Endothelial cell of umbilical vein (primary cell): ENCODE data around the gene TANGO6. TPM values are rescaled to one million over a fixed set of nuclear protein-coding genes. Genes with fewer than 3 reads are reported as not detected.

Experiments
- BruUV-seq: library from RNA; stranded (reverse); fragments of 400-500 nt; replicated peaks from 2 replicates; lab custom pipeline; 2021; lab: Mats Ljungman, UMichigan
- CTCF ChIA-PET: fragments of 300-600, 350-600 bp; sonication (Branson Sonifier 250); formaldehyde crosslinking; loops from one replicate; lab custom pipeline; 2021; ENCODE audit warnings: antibody characterized with exemption, inconsistent platforms; lab: Charles Lee
- POLR2A ChIA-PET: fragments of 300-600, 350-600 bp; sonication (Branson Sonifier 250); formaldehyde crosslinking; loops from one replicate; lab custom pipeline; 2021; ENCODE audit warnings: antibody characterized with exemption, inconsistent platforms; lab: Charles Lee
- DNase-seq: peaks from one replicate; pipeline ENCODE4 v3.0.0-alpha.2; 2011; ENCODE audit warnings: low read depth, low spot score
- FAIRE-seq: peaks from 2 replicates; lab custom pipeline; 2011; peaks lifted over from hg19 to GRCh38; lab: Jason Lieb, UNC
- H2AFZ ChIP-seq: 2 replicates; pipeline ENCODE4 v1.6.0; 2012; ENCODE audit warnings: low read depth, low read length, control low read depth, inconsistent platforms
- H3K27ac ChIP-seq: 2 replicates; pipeline ENCODE4 v1.5.1; 2011; ENCODE audit warnings: low read depth, mild to moderate bottlenecking, control low read depth, low read length, moderate library complexity; ENCODE audit not compliant: insufficient read depth
- H3K27me3 ChIP-seq, 2 experiments: 2 replicates each; pipeline versions ENCODE4 v1.6.0 to v1.6.1; 2011; ENCODE audit warnings: low read length in 2 of 2, mixed read lengths in 1 of 2; ENCODE audit not compliant: control insufficient read depth in 2 of 2, insufficient read depth in 2 of 2
- H3K36me3 ChIP-seq, 2 experiments: 2 replicates in 1 of 2; 3 replicates in 1 of 2; pipeline ENCODE4 v1.5.1; 2011; ENCODE audit warnings: low read length in 2 of 2, mild to moderate bottlenecking in 1 of 2, moderate library complexity in 1 of 2; ENCODE audit not compliant: control insufficient read depth in 2 of 2, insufficient read depth in 2 of 2; ENCODE audit errors: extremely low read depth in 1 of 2
- H3K4me1 ChIP-seq: 3 replicates; pipeline ENCODE4 v1.5.1; 2011; ENCODE audit warnings: mild to moderate bottlenecking, low read length; ENCODE audit not compliant: control insufficient read depth, insufficient read depth; ENCODE audit errors: extremely low read depth
- H3K4me2 ChIP-seq: 2 replicates; pipeline ENCODE4 v1.6.1; 2011; ENCODE audit warnings: low read length, control low read depth, mixed read lengths; ENCODE audit not compliant: insufficient read depth
- H3K4me3 ChIP-seq, 3 experiments: fragments of 200-600 bp in 1 of 3; sonication (generic), shearing (Covaris generic) in 1 of 3; replicated peaks in 1 of 3; 2 replicates each; pipeline ENCODE4 v1.5.1; 2011 to 2016; ENCODE audit warnings: control low read depth in 3 of 3, low read length in 3 of 3, mild to moderate bottlenecking in 2 of 3, inconsistent platforms in 1 of 3, low read depth in 1 of 3, moderate library complexity in 1 of 3; ENCODE audit not compliant: insufficient read depth in 1 of 3
- H3K79me2 ChIP-seq: 2 replicates; pipeline ENCODE4 v1.6.0; 2012; ENCODE audit warnings: low read length, inconsistent platforms; ENCODE audit not compliant: control insufficient read depth, insufficient read depth
- H3K9ac ChIP-seq: replicated peaks from 2 replicates; pipeline ENCODE3; 2011; ENCODE audit warnings: low read length, control low read depth; ENCODE audit not compliant: insufficient read depth; ENCODE audit errors: extremely low read depth
- H3K9me1 ChIP-seq: replicated peaks from 3 replicates; pipeline ENCODE4 v1.6.0; 2011; ENCODE audit warnings: mild to moderate bottlenecking, low read length; ENCODE audit not compliant: control insufficient read depth, insufficient read depth; ENCODE audit errors: extremely low read depth
- H3K9me3 ChIP-seq: replicated peaks from 2 replicates; pipeline ENCODE4 v1.5.1; 2012; ENCODE audit warnings: low read length, inconsistent platforms; ENCODE audit not compliant: control insufficient read depth, insufficient read depth
- H4K20me1 ChIP-seq: replicated peaks from 2 replicates; pipeline ENCODE3; 2011; ENCODE audit warnings: mild to moderate bottlenecking, low read length; ENCODE audit not compliant: control insufficient read depth, insufficient read depth; ENCODE audit errors: extremely low read depth
- EZH2 ChIP-seq: IDR thresholded peaks from 2 replicates; pipeline ENCODE4 v1.6.1; 2012; ENCODE audit warnings: borderline replicate concordance, low read depth, mild to moderate bottlenecking, moderate library complexity, low read length, inconsistent platforms; ENCODE audit not compliant: severe bottlenecking
- FOS ChIP-seq: IDR thresholded peaks from 2 replicates; pipeline ENCODE4 v1.6.1; 2011; ENCODE audit warnings: mild to moderate bottlenecking, low read length, moderate library complexity, borderline replicate concordance; ENCODE audit not compliant: insufficient read depth
- GATA2 ChIP-seq: IDR thresholded peaks from 2 replicates; pipeline ENCODE4 v1.7.0; 2011; ENCODE audit warnings: low read depth, mild to moderate bottlenecking, moderate library complexity, mixed read lengths, low read length; ENCODE audit not compliant: insufficient read length, insufficient read depth
- JUN ChIP-seq: IDR thresholded peaks from 2 replicates; pipeline ENCODE4 v1.6.1; 2011; ENCODE audit warnings: borderline replicate concordance, low read depth; ENCODE audit not compliant: insufficient read length, insufficient read depth
- MYC ChIP-seq: IDR thresholded peaks from one replicate; pipeline ENCODE4 v1.6.1; 2011; ENCODE audit warnings: mild to moderate bottlenecking, low read depth, low read length
- POLR2A ChIP-seq: IDR thresholded peaks from 2 replicates; pipeline ENCODE4 v1.6.1; 2012; ENCODE audit warnings: low read depth, mild to moderate bottlenecking, control low read depth, low read length
- POLR2AphosphoS5 ChIP-seq: IDR thresholded peaks from 2 replicates; pipeline ENCODE4 v1.6.1; 2012; ENCODE audit warnings: low read depth, mild to moderate bottlenecking, control low read depth, low read length, moderate library complexity; ENCODE audit not compliant: insufficient read depth
- dilution Hi-C: fragments of 300-500 bp; cut with MboI; formaldehyde crosslinking; loops from one replicate; pipeline ENCODE4 v1.15.0; 2019; ENCODE audit warnings: low sequenced_read_pairs; ENCODE audit not compliant: extremely low pct_ligation_motif_present
- intact Hi-C: fragments of 100-400 bp; cut with micrococcal nuclease; formaldehyde crosslinking; loops from one replicate; pipeline ENCODE4 v1.10.0; 2022
- polyA plus RNA-seq, 4 experiments: library from polyadenylated mRNA; depleted of rRNA in 3 of 4; stranded (reverse) in 3 of 4; unstranded in 1 of 4; fragments of >200 nt; gene quantifications; 2 replicates each; pipeline versions ENCODE4 v1.2.1 to v1.2.3, GENCODE V29; 2011 to 2012; ENCODE audit warnings: missing spikeins in 1 of 4
- total RNA-seq: library from RNA; stranded (reverse); gene quantifications from 2 replicates; pipeline ENCODE4 v1.2.3, GENCODE V29; 2021
- TF ChIP-seq, protein P1 (sequence below), 2 donors: IDR thresholded peaks; 1 replicate in 1 of 2; 2 replicates in 1 of 2; pipeline ENCODE4 v1.5.1; 2011; ENCODE audit warnings: low read length in 2 of 2, mild to moderate bottlenecking in 2 of 2, moderate library complexity in 2 of 2, control low read depth in 1 of 2, inconsistent platforms in 1 of 2, low read depth in 1 of 2; ENCODE audit not compliant: insufficient read depth in 1 of 2; ENCODE audit errors: extremely low read depth in 1 of 2
- TF ChIP-seq, protein P2 (sequence below): IDR thresholded peaks from 2 replicates; pipeline ENCODE4 v1.6.1; 2011; ENCODE audit not compliant: insufficient read depth, insufficient read length

The TANGO6 gene
- total and polyA plus RNA-seq, 2 donors (not counting 3 experiments of a cell fraction or from before 2014, with no cell fraction given), result 6.7 to 21.2 TPM

DNA sequence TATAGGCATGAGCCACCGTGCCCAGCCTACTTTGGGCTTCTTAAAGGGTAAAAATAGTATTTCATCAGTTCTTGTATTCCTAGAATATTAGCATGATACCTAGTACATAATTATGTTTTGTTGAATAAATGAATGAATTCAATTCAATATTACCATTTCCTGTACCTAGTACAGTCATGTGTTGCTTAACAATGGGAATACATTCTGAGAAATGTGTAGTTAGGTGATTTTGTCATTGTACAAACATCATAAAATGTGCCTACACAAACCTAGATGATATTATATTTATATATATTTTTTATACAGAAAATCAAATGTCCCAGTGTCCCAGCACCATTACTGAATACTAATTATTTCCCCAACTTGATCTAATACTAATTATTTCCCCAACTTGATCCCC lies 176.5 kb downstream of the TANGO6 start:
- CTCF ChIA-PET, result no interaction called here
- TF ChIP-seq JUN, result peak; percentile 19
- TF ChIP-seq POLR2AphosphoS5, result no peak
- TF ChIP-seq FOS, result peak; percentile 8
- POLR2A ChIA-PET, result interaction anchor here (0.6 kb wide), 1 partner anchor 20 kb away, joined by 4 read pairs; no protein-coding TSS in a partner anchor
- intact Hi-C loops (no loop called here), dilution Hi-C loops (no loop called here)
- H3K4me2 ChIP-seq, result peak overlapping the region; percentile 31
- no peaks in the 10 kb centered on the region for H3K36me3 ChIP-seq
- no peaks in the 10 kb centered on the region for H3K9me3 ChIP-seq
- BruUV-seq, result no TSS peak
- H3K9me1 ChIP-seq, result no peaks in the 10 kb centered on the region
- DNase-seq, result peak; percentile 17
- H3K9ac ChIP-seq, result no peak overlapping the region
- H3K79me2 ChIP-seq, result no peaks in the 10 kb centered on the region
- H4K20me1 ChIP-seq, result no peaks in the 10 kb centered on the region
- H3K27ac ChIP-seq, result peak overlapping the region; percentile 41
- FAIRE-seq, result no peak
- no peaks in the 10 kb centered on the region for H3K27me3 ChIP-seq
- H3K4me1 ChIP-seq, result peaks cover 26% of the 10 kb centered on the region
- H3K4me3 ChIP-seq, result no peak overlapping the region
- no peak overlapping the region for H2AFZ ChIP-seq

DNA sequence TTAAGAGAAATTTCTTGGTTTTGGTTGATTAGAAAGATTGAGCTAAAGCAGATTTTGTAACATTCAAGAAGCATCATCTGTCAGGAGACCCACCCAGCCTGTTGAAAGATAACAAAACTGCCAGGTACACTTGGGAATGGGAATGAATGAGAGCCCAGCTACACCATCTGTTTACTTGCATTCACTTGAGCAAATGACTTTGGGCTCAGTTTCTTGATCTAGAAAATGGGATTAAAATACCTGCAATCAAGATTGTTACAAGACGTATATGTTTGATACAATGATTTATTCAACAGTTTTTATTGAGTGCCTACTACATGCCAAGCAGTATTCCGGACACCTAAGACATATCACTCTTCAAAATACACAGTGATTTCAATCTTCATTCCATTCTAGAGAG lies 185.8 kb downstream of the TANGO6 start:
- ChIA-PET POLR2A (no interaction called here), CTCF (interaction anchor here (1.4 kb wide), 1 partner anchor 17 kb away, joined by 3 read pairs; no protein-coding TSS in a partner anchor)
- Histone ChIP-seq H4K20me1 (no peaks in the 10 kb centered on the region), H3K9me1 (no peaks in the 10 kb centered on the region), H3K36me3 (no peaks in the 10 kb centered on the region), H3K4me1 (peaks cover 5% of the 10 kb centered on the region), H3K9ac (no peak overlapping the region), H3K4me2 (no peak overlapping the region), H3K27me3 (no peaks in the 10 kb centered on the region), H3K9me3 (no peaks in the 10 kb centered on the region), H2AFZ (no peak overlapping the region), H3K79me2 (no peaks in the 10 kb centered on the region), H3K4me3 (no peak overlapping the region), H3K27ac (no peak overlapping the region)
- no TSS peak for BruUV-seq
- FAIRE-seq, result no peak
- intact Hi-C loops, result no loop called here
- DNase-seq, result no peak
- TF ChIP-seq, protein P1, sequence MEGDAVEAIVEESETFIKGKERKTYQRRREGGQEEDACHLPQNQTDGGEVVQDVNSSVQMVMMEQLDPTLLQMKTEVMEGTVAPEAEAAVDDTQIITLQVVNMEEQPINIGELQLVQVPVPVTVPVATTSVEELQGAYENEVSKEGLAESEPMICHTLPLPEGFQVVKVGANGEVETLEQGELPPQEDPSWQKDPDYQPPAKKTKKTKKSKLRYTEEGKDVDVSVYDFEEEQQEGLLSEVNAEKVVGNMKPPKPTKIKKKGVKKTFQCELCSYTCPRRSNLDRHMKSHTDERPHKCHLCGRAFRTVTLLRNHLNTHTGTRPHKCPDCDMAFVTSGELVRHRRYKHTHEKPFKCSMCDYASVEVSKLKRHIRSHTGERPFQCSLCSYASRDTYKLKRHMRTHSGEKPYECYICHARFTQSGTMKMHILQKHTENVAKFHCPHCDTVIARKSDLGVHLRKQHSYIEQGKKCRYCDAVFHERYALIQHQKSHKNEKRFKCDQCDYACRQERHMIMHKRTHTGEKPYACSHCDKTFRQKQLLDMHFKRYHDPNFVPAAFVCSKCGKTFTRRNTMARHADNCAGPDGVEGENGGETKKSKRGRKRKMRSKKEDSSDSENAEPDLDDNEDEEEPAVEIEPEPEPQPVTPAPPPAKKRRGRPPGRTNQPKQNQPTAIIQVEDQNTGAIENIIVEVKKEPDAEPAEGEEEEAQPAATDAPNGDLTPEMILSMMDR (IDR thresholded peaks at IDR 0.05; ENCODE audit: extremely low read depth in 1 of 2, insufficient read depth in 1 of 2, low read depth in 1 of 2, low read length in 2 of 2), result no peak
- TF ChIP-seq POLR2AphosphoS5 (no peak), MYC (no peak), JUN (no peak), GATA2 (no peak), POLR2A (no peak), FOS (no peak), EZH2 (no peak)
- TF ChIP-seq, protein P2, sequence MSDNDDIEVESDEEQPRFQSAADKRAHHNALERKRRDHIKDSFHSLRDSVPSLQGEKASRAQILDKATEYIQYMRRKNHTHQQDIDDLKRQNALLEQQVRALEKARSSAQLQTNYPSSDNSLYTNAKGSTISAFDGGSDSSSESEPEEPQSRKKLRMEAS, result no peak
- dilution Hi-C loops, result no loop called here
